ENCODE data around the gene SUCNR1. TPM values are rescaled to one million over a fixed set of nuclear protein-coding genes. Genes with fewer than 3 reads are reported as not detected.

SUCNR1 gene
- total and polyA plus RNA-seq, 4 donors = 0.16 to 2.5 (median 1.1) TPM

GRCh38 chr3:151891721-151892120 is 18.3 kb downstream of the SUCNR1 start:
- no peak overlapping the region for H3K27ac ChIP-seq (ENCODE audit: low read depth in 1 of 2, low read length in 1 of 2)
- TF ChIP-seq CTCF (IDR thresholded peaks at IDR 0.05; ENCODE audit: control extremely low read depth, extremely low read depth) = no peak
- H3K9ac ChIP-seq (ENCODE audit: insufficient read depth in 1 of 2, low read length in 2 of 2) = no peak overlapping the region
- ATAC-seq (ENCODE audit: insufficient read depth, low FRiP score) (no peak), DNase-seq (peak in 2 of 3 donors; percentile 64 to 78)
- no peak overlapping the region for H3K4me3 ChIP-seq
- H3K27me3 ChIP-seq (ENCODE audit: control insufficient read depth in 3 of 3, insufficient read depth in 3 of 3, low read length in 2 of 3) = no peaks in the 10 kb centered on the region
- H3K9me3 ChIP-seq (ENCODE audit: control insufficient read depth in 4 of 4, insufficient read depth in 3 of 4, low read length in 3 of 4) = no peaks in the 10 kb centered on the region
- H3K4me1 ChIP-seq (ENCODE audit: control insufficient read depth in 5 of 5, insufficient read depth in 5 of 5, low read length in 5 of 5) = peaks cover 0 to 20% (median 0%) of the 10 kb centered on the region in 5 donors
- WGBS, 2 donors = 41 to 52% methylated on average over 5 of the region's 5 CpGs
- H3K36me3 ChIP-seq (ENCODE audit: control insufficient read depth in 4 of 4, insufficient read depth in 4 of 4, low read length in 4 of 4) = no peaks in the 10 kb centered on the region

GRCh38 chr3:151894219-151894618 is 20.8 kb downstream of the SUCNR1 start:
- no peaks in the 10 kb centered on the region for H3K9me3 ChIP-seq (ENCODE audit: control insufficient read depth in 4 of 4, insufficient read depth in 3 of 4, low read length in 3 of 4)
- no peak overlapping the region for H3K9ac ChIP-seq (ENCODE audit: insufficient read depth in 1 of 2, low read length in 2 of 2)
- no peak overlapping the region for H3K4me3 ChIP-seq
- DNase-seq (no peak), ATAC-seq (ENCODE audit: insufficient read depth, low FRiP score) (no peak)
- no peaks in the 10 kb centered on the region for H3K27me3 ChIP-seq (ENCODE audit: control insufficient read depth in 3 of 3, insufficient read depth in 3 of 3, low read length in 2 of 3)
- no peak overlapping the region for H3K27ac ChIP-seq (ENCODE audit: low read depth in 1 of 2, low read length in 1 of 2)
- peaks cover 0 to 20% (median 0%) of the 10 kb centered on the region in 5 donors for H3K4me1 ChIP-seq (ENCODE audit: control insufficient read depth in 5 of 5, insufficient read depth in 5 of 5, low read length in 5 of 5)
- TF ChIP-seq CTCF (IDR thresholded peaks at IDR 0.05; ENCODE audit: control extremely low read depth, extremely low read depth) = no peak
- no peaks in the 10 kb centered on the region for H3K36me3 ChIP-seq (ENCODE audit: control insufficient read depth in 4 of 4, insufficient read depth in 4 of 4, low read length in 4 of 4)

GRCh38 chr3:151895478-151896241 is 22.2 kb downstream of the SUCNR1 start:
- no peak for DNase-seq
- TF ChIP-seq CTCF (IDR thresholded peaks at IDR 0.05; ENCODE audit: control extremely low read depth, extremely low read depth) = no peak
- ATAC-seq (ENCODE audit: insufficient read depth, low FRiP score) = no peak
- H3K27ac ChIP-seq (ENCODE audit: low read depth in 1 of 2, low read length in 1 of 2) = no peak overlapping the region
- no peak overlapping the region for H3K4me3 ChIP-seq
- peaks cover 0 to 20% (median 3%) of the 10 kb centered on the region in 5 donors for H3K4me1 ChIP-seq (ENCODE audit: control insufficient read depth in 5 of 5, insufficient read depth in 5 of 5, low read length in 5 of 5)
- 38 to 55% methylated on average over 4 of the region's 4 CpGs for WGBS, 2 donors
- H3K27me3 ChIP-seq (ENCODE audit: control insufficient read depth in 3 of 3, insufficient read depth in 3 of 3, low read length in 2 of 3) = no peaks in the 10 kb centered on the region
- H3K9ac ChIP-seq (ENCODE audit: insufficient read depth in 1 of 2, low read length in 2 of 2) = no peak overlapping the region
- H3K36me3 ChIP-seq (ENCODE audit: control insufficient read depth in 4 of 4, insufficient read depth in 4 of 4, low read length in 4 of 4) = no peaks in the 10 kb centered on the region
- no peaks in the 10 kb centered on the region for H3K9me3 ChIP-seq (ENCODE audit: control insufficient read depth in 4 of 4, insufficient read depth in 3 of 4, low read length in 3 of 4)
